ENCODE results near the gene LMBR1L.

Gene LMBR1L

GRCh38 chr12:49093792-49094159, 16.9 kb downstream of the LMBR1L start:
- peaks cover 32 to 45% of the 10 kb centered on the region in 2 experiments for H3K4me1 ChIP-seq (ENCODE audit: control insufficient read depth in 1 of 2, insufficient read depth in 1 of 2, low read depth in 1 of 2, low read length in 1 of 2)
- no peak overlapping the region for H3K4me3 ChIP-seq (ENCODE audit: low read depth in 1 of 2, low read length in 1 of 2)
- TF ChIP-seq CTCF (IDR thresholded peaks at IDR 0.05): no peak

GRCh38 chr12:49092816-49093406, 17.7 kb downstream of the LMBR1L start:
- peaks cover 22% of the 10 kb centered on the region for H3K36me3 ChIP-seq
- H3K9me3 ChIP-seq: no peaks in the 10 kb centered on the region
- peaks cover 83% of the 10 kb centered on the region for H3K27me3 ChIP-seq
- H3K4me3 ChIP-seq (ENCODE audit: low read depth in 1 of 2, low read length in 1 of 2): no peak overlapping the region
- TF ChIP-seq CTCF (IDR thresholded peaks at IDR 0.05): no peak
- H3K27ac ChIP-seq: no peak overlapping the region
- peaks cover 41 to 53% of the 10 kb centered on the region in 2 experiments for H3K4me1 ChIP-seq (ENCODE audit: control insufficient read depth in 1 of 2, insufficient read depth in 1 of 2, low read depth in 1 of 2, low read length in 1 of 2)

More at GRCh38 chr12:49093792-49094159, 16.9 kb downstream of the LMBR1L start:
- peaks cover 75% of the 10 kb centered on the region for H3K27me3 ChIP-seq
- H3K27ac ChIP-seq: no peak overlapping the region
- peaks cover 24% of the 10 kb centered on the region for H3K36me3 ChIP-seq
- H3K9me3 ChIP-seq: no peaks in the 10 kb centered on the region

- Histone ChIP-seq H3K27me3 (peaks cover 90% of the 10 kb centered on the region), H3K4me3 (ENCODE audit: low read depth in 1 of 2, low read length in 1 of 2) (peak overlapping the region in 1 of 2 experiments; percentile 14), H3K27ac (no peak overlapping the region), H3K4me1 (ENCODE audit: control insufficient read depth in 1 of 2, insufficient read depth in 1 of 2, low read depth in 1 of 2, low read length in 1 of 2) (peaks cover 41 to 53% of the 10 kb centered on the region in 2 experiments), H3K36me3 (peaks cover 15% of the 10 kb centered on the region), H3K9me3 (no peaks in the 10 kb centered on the region)
- TF ChIP-seq CTCF (IDR thresholded peaks at IDR 0.05): no peak
These were observed 18.4 kb downstream of the LMBR1L start for GRCh38 chr12:49092086-49092815.

GRCh38 chr12:49091836-49092085, 18.9 kb downstream of the LMBR1L start:
- H3K4me3 ChIP-seq (ENCODE audit: low read depth in 1 of 2, low read length in 1 of 2): peak overlapping the region in 1 of 2 experiments; percentile 14
- peaks cover 41 to 53% of the 10 kb centered on the region in 2 experiments for H3K4me1 ChIP-seq (ENCODE audit: control insufficient read depth in 1 of 2, insufficient read depth in 1 of 2, low read depth in 1 of 2, low read length in 1 of 2)
- peaks cover 95% of the 10 kb centered on the region for H3K27me3 ChIP-seq
- peaks cover 10% of the 10 kb centered on the region for H3K36me3 ChIP-seq
- no peak for TF ChIP-seq CTCF (IDR thresholded peaks at IDR 0.05)
- H3K27ac ChIP-seq: no peak overlapping the region
- no peaks in the 10 kb centered on the region for H3K9me3 ChIP-seq

- Histone ChIP-seq H3K9me3 (no peaks in the 10 kb centered on the region), H3K27ac (no peak overlapping the region), H3K4me3 (ENCODE audit: low read depth in 1 of 2, low read length in 1 of 2) (no peak overlapping the region), H3K4me1 (ENCODE audit: control insufficient read depth in 1 of 2, insufficient read depth in 1 of 2, low read depth in 1 of 2, low read length in 1 of 2) (peaks cover 41 to 53% of the 10 kb centered on the region in 2 experiments), H3K36me3 (peaks cover 7% of the 10 kb centered on the region), H3K27me3 (peaks cover 100% of the 10 kb centered on the region)
- no peak for TF ChIP-seq CTCF (IDR thresholded peaks at IDR 0.05)
These were observed 19.4 kb downstream of the LMBR1L start for GRCh38 chr12:49091056-49091835.

Measured in neutrophil (primary cell).